Caco-2 (cell line): ENCODE measurements around the gene GRAMD1A. TPM values are rescaled to one million over a fixed set of nuclear protein-coding genes. Genes with fewer than 3 reads are reported as not detected.

ENCODE experiments used
- BruUV-seq: library from RNA; stranded (reverse); fragments of 400-500 nt; replicated peaks from 2 replicates; lab custom pipeline; 2021; lab: Mats Ljungman, UMichigan
- CTCF ChIA-PET: fragments of 300-600 bp; sonication (Branson Sonifier 250); formaldehyde crosslinking; loops from one replicate; lab custom pipeline; 2022; ENCODE audit warnings: antibody characterized with exemption; lab: Charles Lee
- POLR2A ChIA-PET: fragments of 300-600 bp; sonication (Branson Sonifier 250); formaldehyde crosslinking; loops from one replicate; lab custom pipeline; 2022; ENCODE audit warnings: antibody characterized with exemption; lab: Charles Lee
- DNase-seq, 2 experiments: peaks; one replicate each; pipeline versions ENCODE4 v3.0.0 to v3.0.0-alpha.2; 2020 to 2022
- H3K27me3 ChIP-seq: replicated peaks from 2 replicates; pipeline ENCODE4 v1.6.0; 2011; ENCODE audit warnings: low read length; ENCODE audit not compliant: control insufficient read depth, insufficient read depth
- H3K36me3 ChIP-seq: 2 replicates; pipeline ENCODE4 v1.5.1; 2011; ENCODE audit warnings: low read length; ENCODE audit not compliant: control insufficient read depth, insufficient read depth
- H3K4me1 ChIP-seq: fragments of 250-450 bp; sonication (Bioruptor Pico); 2 replicates; pipeline ENCODE4 v1.5.1; 2020; ENCODE audit warnings: mild to moderate bottlenecking
- H3K4me3 ChIP-seq: 2 replicates; pipeline ENCODE4 v1.5.1; 2011; ENCODE audit warnings: low read depth, mild to moderate bottlenecking, control low read depth, low read length
- H3K9me3 ChIP-seq: fragments of 250-450 bp; sonication (Bioruptor Pico); 2 replicates; pipeline ENCODE4 v1.5.1; 2020; ENCODE audit warnings: mild to moderate bottlenecking, moderate library complexity
- H3K27ac Mint-ChIP-seq: one replicate; pipeline ENCODE4 v1.8.0; 2022; ENCODE audit warnings: mixed read lengths; ENCODE audit not compliant: unreplicated experiment
- H3K27me3 Mint-ChIP-seq: one replicate; pipeline ENCODE4 v1.8.0; 2022; ENCODE audit warnings: mixed read lengths; ENCODE audit not compliant: insufficient read depth, unreplicated experiment
- H3K36me3 Mint-ChIP-seq: one replicate; pipeline ENCODE4 v1.8.0; 2022; ENCODE audit warnings: mild to moderate bottlenecking, mixed read lengths; ENCODE audit not compliant: insufficient read depth, unreplicated experiment
- H3K4me1 Mint-ChIP-seq: one replicate; pipeline ENCODE4 v1.8.0; 2022; ENCODE audit warnings: low read depth, mixed read lengths; ENCODE audit not compliant: unreplicated experiment
- H3K4me3 Mint-ChIP-seq: one replicate; pipeline ENCODE4 v1.8.0; 2022; ENCODE audit warnings: mild to moderate bottlenecking, moderate library complexity, mixed read lengths; ENCODE audit not compliant: unreplicated experiment
- H3K9me3 Mint-ChIP-seq: one replicate; pipeline ENCODE4 v1.8.0; 2022; ENCODE audit warnings: mixed read lengths; ENCODE audit not compliant: unreplicated experiment
- intact Hi-C: fragments of 100-400 bp; cut with micrococcal nuclease; formaldehyde crosslinking; loops from one replicate; pipeline ENCODE4 v1.10.0; 2022; ENCODE audit not compliant: unreplicated experiment
- total RNA-seq: library from RNA; stranded (reverse); gene quantifications from 2 replicates; pipeline ENCODE4 v1.2.3, GENCODE V29; 2022
- TF ChIP-seq, protein P1 (sequence below), 2 experiments: fragments of 200-600 bp in 1 of 2; IDR thresholded peaks; 1 replicate in 1 of 2; 2 replicates in 1 of 2; pipeline versions ENCODE4 v1.5.1 to v1.8.0; 2011 to 2022; ENCODE audit warnings: antibody characterized with exemption in 1 of 2, control low read depth in 1 of 2, inconsistent platforms in 1 of 2, low read depth in 1 of 2, low read length in 1 of 2, mild to moderate bottlenecking in 1 of 2, moderate library complexity in 1 of 2; ENCODE audit not compliant: insufficient read depth in 1 of 2, severe bottlenecking in 1 of 2, unreplicated experiment in 1 of 2

GRAMD1A gene
- total RNA-seq, 1 experiment from 2014 or later, result 110 TPM

DNA sequence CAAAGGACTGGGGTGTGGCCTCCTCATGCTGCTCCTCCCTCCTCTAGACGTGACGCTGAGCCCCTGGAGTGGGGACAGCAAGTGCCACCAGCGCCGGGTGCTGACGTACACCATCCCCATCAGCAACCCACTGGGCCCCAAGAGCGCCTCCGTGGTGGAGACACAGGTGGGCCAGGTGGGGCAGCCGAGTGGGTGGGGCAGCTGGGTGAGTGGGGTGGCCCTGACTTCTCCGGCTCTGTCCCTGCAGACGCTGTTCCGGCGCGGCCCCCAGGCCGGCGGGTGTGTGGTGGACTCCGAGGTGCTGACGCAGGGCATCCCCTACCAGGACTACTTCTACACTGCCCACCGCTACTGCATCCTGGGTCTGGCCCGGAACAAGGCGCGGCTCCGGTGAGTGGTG lies 19.0 kb downstream of the GRAMD1A start:
- H3K36me3 ChIP-seq, result peaks cover 6% of the 10 kb centered on the region
- CTCF ChIA-PET, result no interaction called here
- Mint-ChIP-seq H3K4me1 (no peaks in the 10 kb centered on the region), H3K4me3 (no peak overlapping the region), H3K27me3 (no peaks in the 10 kb centered on the region), H3K9me3 (no peaks in the 10 kb centered on the region), H3K27ac (peak overlapping the region; percentile 70), H3K36me3 (peaks cover 96% of the 10 kb centered on the region)
- intact Hi-C loops, result no loop called here
- H3K4me3 ChIP-seq, result no peak overlapping the region
- no peaks in the 10 kb centered on the region for H3K27me3 ChIP-seq
- TF ChIP-seq, protein P1, sequence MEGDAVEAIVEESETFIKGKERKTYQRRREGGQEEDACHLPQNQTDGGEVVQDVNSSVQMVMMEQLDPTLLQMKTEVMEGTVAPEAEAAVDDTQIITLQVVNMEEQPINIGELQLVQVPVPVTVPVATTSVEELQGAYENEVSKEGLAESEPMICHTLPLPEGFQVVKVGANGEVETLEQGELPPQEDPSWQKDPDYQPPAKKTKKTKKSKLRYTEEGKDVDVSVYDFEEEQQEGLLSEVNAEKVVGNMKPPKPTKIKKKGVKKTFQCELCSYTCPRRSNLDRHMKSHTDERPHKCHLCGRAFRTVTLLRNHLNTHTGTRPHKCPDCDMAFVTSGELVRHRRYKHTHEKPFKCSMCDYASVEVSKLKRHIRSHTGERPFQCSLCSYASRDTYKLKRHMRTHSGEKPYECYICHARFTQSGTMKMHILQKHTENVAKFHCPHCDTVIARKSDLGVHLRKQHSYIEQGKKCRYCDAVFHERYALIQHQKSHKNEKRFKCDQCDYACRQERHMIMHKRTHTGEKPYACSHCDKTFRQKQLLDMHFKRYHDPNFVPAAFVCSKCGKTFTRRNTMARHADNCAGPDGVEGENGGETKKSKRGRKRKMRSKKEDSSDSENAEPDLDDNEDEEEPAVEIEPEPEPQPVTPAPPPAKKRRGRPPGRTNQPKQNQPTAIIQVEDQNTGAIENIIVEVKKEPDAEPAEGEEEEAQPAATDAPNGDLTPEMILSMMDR (IDR thresholded peaks at IDR 0.05; ENCODE audit: insufficient read depth in 1 of 2, low read depth in 1 of 2, low read length in 1 of 2, severe bottlenecking in 1 of 2, unreplicated experiment in 1 of 2), result no peak
- DNase-seq, result no peak
- POLR2A ChIA-PET, result no interaction called here
- no TSS peak for BruUV-seq
- no peaks in the 10 kb centered on the region for H3K9me3 ChIP-seq
- H3K4me1 ChIP-seq, result no peaks in the 10 kb centered on the region

DNA sequence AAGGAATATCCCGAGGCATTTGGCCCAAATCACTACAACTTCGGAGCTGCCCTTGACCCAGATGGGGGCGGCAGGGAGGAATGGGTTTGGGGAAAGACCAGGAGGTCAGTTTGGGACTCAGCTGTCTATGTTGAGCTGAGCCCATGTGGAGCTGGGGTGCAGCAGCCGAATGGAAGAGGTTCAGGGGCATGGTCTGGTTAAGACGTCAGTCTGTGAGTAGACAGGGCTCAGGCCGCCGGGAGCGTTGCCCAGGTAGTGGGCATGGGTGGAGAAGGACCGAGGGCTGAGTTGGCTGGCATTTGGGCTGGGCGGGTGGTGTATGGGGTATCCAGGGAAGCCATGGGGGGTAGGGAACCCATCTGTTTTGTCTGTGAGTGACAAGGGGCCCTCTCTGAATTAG lies 20.9 kb downstream of the GRAMD1A start:
- H3K27me3 ChIP-seq, result no peaks in the 10 kb centered on the region
- Mint-ChIP-seq H3K36me3 (peaks cover 92% of the 10 kb centered on the region), H3K27me3 (no peaks in the 10 kb centered on the region), H3K27ac (peak overlapping the region; percentile 18), H3K9me3 (no peaks in the 10 kb centered on the region), H3K4me1 (no peaks in the 10 kb centered on the region), H3K4me3 (no peak overlapping the region)
- intact Hi-C loops, result no loop called here
- ChIA-PET CTCF (no interaction called here), POLR2A (no interaction called here)
- no peak overlapping the region for H3K4me3 ChIP-seq
- H3K9me3 ChIP-seq, result no peaks in the 10 kb centered on the region
- no peaks in the 10 kb centered on the region for H3K4me1 ChIP-seq
- TF ChIP-seq, protein P1 (IDR thresholded peaks at IDR 0.05; ENCODE audit: insufficient read depth in 1 of 2, low read depth in 1 of 2, low read length in 1 of 2, severe bottlenecking in 1 of 2, unreplicated experiment in 1 of 2), result no peak
- no peak for DNase-seq
- no TSS peak for BruUV-seq
- peaks cover 4% of the 10 kb centered on the region; the same call in 1 of the 2 replicates for H3K36me3 ChIP-seq

DNA sequence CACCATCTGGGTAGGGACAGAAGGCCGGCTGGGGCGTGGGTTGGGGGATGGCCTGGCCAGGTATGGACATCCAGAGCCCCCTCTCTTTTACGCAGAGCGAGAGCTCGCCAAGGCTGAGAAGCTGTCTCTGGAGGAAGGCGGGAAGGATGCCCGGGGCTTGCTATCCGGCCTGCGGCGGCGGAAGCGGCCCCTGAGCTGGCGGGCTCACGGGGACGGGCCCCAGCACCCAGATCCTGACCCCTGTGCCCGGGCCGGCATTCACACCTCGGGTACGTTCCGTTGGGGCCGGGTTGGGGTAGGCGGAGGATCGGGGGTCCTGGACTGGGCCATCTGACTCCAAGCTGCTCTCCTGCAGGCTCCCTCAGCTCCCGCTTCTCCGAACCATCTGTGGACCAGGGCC lies 21.5 kb downstream of the GRAMD1A start:
- CTCF ChIA-PET, result no interaction called here
- H3K9me3 Mint-ChIP-seq, result no peaks in the 10 kb centered on the region
- peaks cover 7% of the 10 kb centered on the region for H3K36me3 ChIP-seq

More for the DNA sequence above, 21.5 kb downstream of the GRAMD1A start:
- TF ChIP-seq, protein P1 (IDR thresholded peaks at IDR 0.05; ENCODE audit: insufficient read depth in 1 of 2, low read depth in 1 of 2, low read length in 1 of 2, severe bottlenecking in 1 of 2, unreplicated experiment in 1 of 2), result no peak
- POLR2A ChIA-PET, result interaction anchor here (0.6 kb wide), 1 partner anchor 399 kb away, joined by 3 read pairs; no protein-coding TSS in a partner anchor
- Histone ChIP-seq H3K4me1 (no peaks in the 10 kb centered on the region), H3K9me3 (no peaks in the 10 kb centered on the region), H3K4me3 (no peak overlapping the region), H3K27me3 (no peaks in the 10 kb centered on the region)
- no peaks in the 10 kb centered on the region for H3K4me1 Mint-ChIP-seq
- H3K27ac Mint-ChIP-seq, result no peak overlapping the region
- H3K36me3 Mint-ChIP-seq, result peaks cover 92% of the 10 kb centered on the region
- H3K27me3 Mint-ChIP-seq, result no peaks in the 10 kb centered on the region
- no TSS peak for BruUV-seq
- intact Hi-C loops, result no loop called here
- H3K4me3 Mint-ChIP-seq, result no peak overlapping the region
- DNase-seq, result no peak
